IMR-90 (cell line): ENCODE results near the gene NOXA1. TPM values are rescaled to one million over a fixed set of nuclear protein-coding genes. Genes with fewer than 3 reads are reported as not detected.

Experiments
- ATAC-seq: fragments of 200-7000 bp; cut with Tn5 transposase; 2 replicates; pipeline ENCODE4 v1.9.1; 2020; ENCODE audit warnings: low read depth, mild to moderate bottlenecking, moderate library complexity
- BruUV-seq: library from RNA; stranded (reverse); fragments of 400-500 nt; replicated peaks from 2 replicates; lab custom pipeline; 2021; lab: Mats Ljungman, UMichigan
- CTCF ChIA-PET: fragments of 300-600 bp; formaldehyde crosslinking; extraction: SDS; loops from one replicate; lab custom pipeline; 2021; ENCODE audit warnings: antibody characterized with exemption; lab: Yijun Ruan, JAX
- POLR2A ChIA-PET: fragments of 300-600 bp; sonication (Branson Sonifier 250); formaldehyde crosslinking; loops from one replicate; lab custom pipeline; 2022; ENCODE audit warnings: antibody characterized with exemption; ENCODE audit not compliant: unreplicated experiment; lab: Charles Lee
- DNase-seq: peaks from one replicate; pipeline ENCODE4 v3.0.0; 2013
- H2AFZ ChIP-seq: replicated peaks from 2 replicates; pipeline ENCODE3; 2013; ENCODE audit warnings: low read length, mild to moderate bottlenecking; ENCODE audit not compliant: poor library complexity
- H2AK5ac ChIP-seq: 2 replicates; pipeline ENCODE4 v1.6.1; 2013; ENCODE audit warnings: low read depth, low read length, inconsistent platforms
- H2AK9ac ChIP-seq: replicated peaks from 2 replicates; pipeline ENCODE3; 2013; ENCODE audit warnings: mild to moderate bottlenecking, low read depth, low read length, moderate library complexity; ENCODE audit not compliant: poor library complexity
- H2BK120ac ChIP-seq: 2 replicates; pipeline ENCODE4 v1.6.1; 2013; ENCODE audit warnings: low read depth, low read length, inconsistent platforms
- H2BK15ac ChIP-seq: 3 replicates; pipeline ENCODE4 v1.6.1; 2013; ENCODE audit warnings: low read depth, low read length, inconsistent platforms
- H2BK20ac ChIP-seq: 2 replicates; pipeline ENCODE4 v1.6.1; 2013; ENCODE audit warnings: low read depth, mild to moderate bottlenecking, inconsistent platforms, low read length, moderate library complexity
- H2BK5ac ChIP-seq: 2 replicates; pipeline ENCODE4 v1.6.1; 2013; ENCODE audit warnings: mild to moderate bottlenecking, low read depth, low read length, inconsistent platforms; ENCODE audit not compliant: poor library complexity, severe bottlenecking
- H3K14ac ChIP-seq: replicated peaks from 2 replicates; pipeline ENCODE4 v1.6.1; 2013; ENCODE audit warnings: low read depth, low read length, inconsistent platforms
- H3K18ac ChIP-seq: 2 replicates; pipeline ENCODE4 v1.6.1; 2013; ENCODE audit warnings: low read depth, low read length, control low read depth
- H3K23ac ChIP-seq: 2 replicates; pipeline ENCODE4 v1.6.1; 2013; ENCODE audit warnings: low read depth, low read length, inconsistent platforms
- H3K27ac ChIP-seq: 2 replicates; pipeline ENCODE4 v1.5.1; 2013; ENCODE audit warnings: mild to moderate bottlenecking, control low read depth, low read length; ENCODE audit not compliant: insufficient read depth
- H3K27me3 ChIP-seq: 2 replicates; pipeline ENCODE4 v1.6.1; 2013; ENCODE audit warnings: low read length; ENCODE audit not compliant: control insufficient read depth, insufficient read depth
- H3K36me3 ChIP-seq: 2 replicates; pipeline ENCODE4 v1.6.1; 2013; ENCODE audit warnings: low read length, mixed read lengths; ENCODE audit not compliant: control insufficient read depth, insufficient read depth
- H3K4ac ChIP-seq: 2 replicates; pipeline ENCODE4 v1.6.1; 2013; ENCODE audit warnings: low read depth, low read length, inconsistent platforms
- H3K4me1 ChIP-seq: 2 replicates; pipeline ENCODE4 v1.6.1; 2013; ENCODE audit warnings: low read length, mixed read lengths; ENCODE audit not compliant: control insufficient read depth, insufficient read depth
- H3K4me2 ChIP-seq: 2 replicates; pipeline ENCODE4 v1.6.1; 2013; ENCODE audit warnings: low read depth, mild to moderate bottlenecking, control low read depth, low read length, moderate library complexity
- H3K4me3 ChIP-seq: 2 replicates; pipeline ENCODE4 v1.5.1; 2013; ENCODE audit warnings: low read depth, mild to moderate bottlenecking, control low read depth, low read length, moderate library complexity; ENCODE audit not compliant: insufficient read depth
- H3K56ac ChIP-seq: 2 replicates; pipeline ENCODE4 v1.6.1; 2013; ENCODE audit warnings: low read length, inconsistent platforms; ENCODE audit not compliant: insufficient read depth; ENCODE audit errors: extremely low read depth
- H3K79me1 ChIP-seq, 2 experiments: 2 replicates each; pipeline ENCODE4 v1.6.1; 2013; ENCODE audit warnings: low read length in 2 of 2, inconsistent platforms in 1 of 2, low read depth in 1 of 2
- H3K9ac ChIP-seq: 2 replicates; pipeline ENCODE4 v1.6.1; 2013; ENCODE audit warnings: low read depth, low read length, control low read depth
- H3K9me1 ChIP-seq: 2 replicates; pipeline ENCODE4 v1.6.1; 2013; ENCODE audit warnings: low read length, inconsistent platforms; ENCODE audit not compliant: insufficient read depth
- H3K9me3 ChIP-seq: 2 replicates; pipeline ENCODE4 v1.6.1; 2013; ENCODE audit warnings: low read length; ENCODE audit not compliant: control insufficient read depth, insufficient read depth
- H4K20me1 ChIP-seq: 2 replicates; pipeline ENCODE4 v1.6.1; 2013; ENCODE audit warnings: low read length, inconsistent platforms; ENCODE audit not compliant: insufficient read depth
- H4K5ac ChIP-seq: 2 replicates; pipeline ENCODE4 v1.6.1; 2013; ENCODE audit warnings: mild to moderate bottlenecking, low read depth, low read length, control low read depth
- H4K8ac ChIP-seq, 2 experiments: 2 replicates each; pipeline ENCODE4 v1.6.1; 2013; ENCODE audit warnings: low read depth in 2 of 2, low read length in 2 of 2, control low read depth in 1 of 2, inconsistent platforms in 1 of 2
- H4K91ac ChIP-seq: 2 replicates; pipeline ENCODE4 v1.6.1; 2013; ENCODE audit warnings: low read depth, low read length, inconsistent platforms; ENCODE audit not compliant: insufficient read depth
- BHLHE40 ChIP-seq: fragments of 150-350 bp; IDR thresholded peaks from 2 replicates; pipeline ENCODE4 v1.6.1; 2016; ENCODE audit warnings: mild to moderate bottlenecking, low read depth, low read length
- CEBPB ChIP-seq: IDR thresholded peaks from 2 replicates; pipeline ENCODE4 v1.6.1; 2012; ENCODE audit warnings: low read depth, low read length, improper control_type of control experiment
- CHD1 ChIP-seq: IDR thresholded peaks from 2 replicates; pipeline ENCODE4 v1.6.1; 2012; ENCODE audit warnings: low read depth, low read length, improper control_type of control experiment
- CTCF ChIP-seq: conservative IDR thresholded peaks from 2 replicates; pipeline ENCODE4 v1.5.1; 2012; ENCODE audit warnings: mild to moderate bottlenecking, low read depth, low read length, improper control_type of control experiment
- ELK1 ChIP-seq: fragments of 150-350 bp; IDR thresholded peaks from 2 replicates; pipeline ENCODE4 v1.6.1; 2016; ENCODE audit warnings: low read depth, mild to moderate bottlenecking, low read length, moderate library complexity, borderline replicate concordance
- FOS ChIP-seq: fragments of 150-350 bp; IDR thresholded peaks from 2 replicates; pipeline ENCODE4 v1.6.1; 2016; ENCODE audit warnings: low read depth, low read length
- MAFK ChIP-seq: IDR thresholded peaks from 2 replicates; pipeline ENCODE4 v1.6.1; 2012; ENCODE audit warnings: low read depth, low read length, improper control_type of control experiment
- MAZ ChIP-seq: IDR thresholded peaks from 2 replicates; pipeline ENCODE4 v1.6.1; 2012; ENCODE audit warnings: low read depth, mild to moderate bottlenecking, low read length, improper control_type of control experiment, moderate library complexity, borderline replicate concordance
- MXI1 ChIP-seq: IDR thresholded peaks from 2 replicates; pipeline ENCODE4 v1.6.1; 2012; ENCODE audit warnings: low read depth, mild to moderate bottlenecking, low read length, moderate library complexity, borderline replicate concordance
- NFE2L2 ChIP-seq: fragments of 150-350 bp; IDR thresholded peaks from 2 replicates; pipeline ENCODE4 v1.6.1; 2016; ENCODE audit warnings: low read depth, mild to moderate bottlenecking, low read length
- POLR2A ChIP-seq: IDR thresholded peaks from 2 replicates; pipeline ENCODE4 v1.6.1; 2012; ENCODE audit warnings: mild to moderate bottlenecking, low read depth, low read length
- RAD21 ChIP-seq: IDR thresholded peaks from 2 replicates; pipeline ENCODE4 v1.6.1; 2012; ENCODE audit warnings: low read length, improper control_type of control experiment
- RCOR1 ChIP-seq: IDR thresholded peaks from 2 replicates; pipeline ENCODE4 v1.6.1; 2012; ENCODE audit warnings: mild to moderate bottlenecking, low read length, improper control_type of control experiment; ENCODE audit not compliant: insufficient replicate concordance
- RFX5 ChIP-seq: IDR thresholded peaks from 2 replicates; pipeline ENCODE4 v1.8.0; 2012; ENCODE audit warnings: low read depth, mild to moderate bottlenecking, low read length, moderate library complexity
- SMC3 ChIP-seq: fragments of 150-350 bp; IDR thresholded peaks from 2 replicates; pipeline ENCODE4 v1.6.1; 2016; ENCODE audit warnings: low read depth, mild to moderate bottlenecking, antibody characterized with exemption, low read length, moderate library complexity
- USF2 ChIP-seq: fragments of 150-350 bp; IDR thresholded peaks from 2 replicates; pipeline ENCODE4 v1.6.1; 2017; ENCODE audit warnings: mild to moderate bottlenecking, antibody characterized with exemption, low read length, low read depth
- WGBS, 2 experiments: methylation state at CpG; one replicate each; pipeline versions ENCODE4 v1.1.5 to v1.1.7; 2013; ENCODE audit warnings: missing lambda C conversion rate in 2 of 2; ENCODE audit not compliant: insufficient read length in 1 of 2; ENCODE audit errors: extremely low coverage in 2 of 2; 5-methylcytosine and 5-hydroxymethylcytosine counted together
- dilution Hi-C: fragments of 300-500 bp; cut with HindIII; formaldehyde crosslinking; loops from one replicate; pipeline ENCODE4 v1.14.3; 2018; ENCODE audit warnings: low sequenced_read_pairs; ENCODE audit not compliant: unreplicated experiment
- in situ Hi-C: fragments of 300-500 bp; cut with MboI; formaldehyde crosslinking; loops from 3 replicates; pipeline ENCODE4 v1.14.3; 2019; ENCODE audit warnings: low sequenced_read_pairs, inconsistent platforms, mixed read lengths
- intact Hi-C: fragments of 100-400 bp; cut with micrococcal nuclease; formaldehyde crosslinking; loops from 2 replicates; pipeline ENCODE4 v1.10.0; 2022
- polyA plus RNA-seq, 3 experiments: library from polyadenylated mRNA; depleted of rRNA; stranded (reverse); fragments of >200 nt; gene quantifications; 2 replicates each; pipeline ENCODE4 v1.2.3, GENCODE V29; 2012; ENCODE audit warnings: low replicate concordance in 1 of 3
- total RNA-seq: library from RNA; depleted of rRNA; stranded (reverse); fragments of >200 nt; gene quantifications from 2 replicates; pipeline ENCODE4 v1.2.3, GENCODE V29; 2012

NOXA1 gene
- total and polyA plus RNA-seq, 2 of the 4 experiments (the other 2 are of a cell fraction) = 0.17 TPM; not detected in 1

- Histone ChIP-seq H2BK20ac (no peak overlapping the region), H3K4me2 (no peak overlapping the region), H3K9ac (no peak overlapping the region), H3K4me1 (peaks cover 10% of the 10 kb centered on the region), H2BK15ac (no peak overlapping the region), H2AK9ac (peak overlapping the region; percentile 28), H3K36me3 (no peaks in the 10 kb centered on the region; the same call in 1 of the 2 replicates), H3K9me3 (no peaks in the 10 kb centered on the region), H4K8ac (no peak overlapping the region), H3K14ac (no peak overlapping the region), H3K9me1 (no peaks in the 10 kb centered on the region), H2BK120ac (no peak overlapping the region), H2AFZ (no peak overlapping the region), H3K4me3 (no peak overlapping the region), H4K20me1 (peaks cover 9% of the 10 kb centered on the region; the same call in 1 of the 2 replicates), H3K27me3 (peaks cover 2% of the 10 kb centered on the region; the same call in 1 of the 2 replicates), H4K91ac (no peak overlapping the region), H3K27ac (no peak overlapping the region), H2BK5ac (no peak overlapping the region), H3K56ac (no peak overlapping the region), H3K18ac (no peak overlapping the region), H3K4ac (no peak overlapping the region), H2AK5ac (no peak overlapping the region), H4K5ac (no peak overlapping the region), H3K79me1 (peaks cover 3 to 11% of the 10 kb centered on the region in 2 experiments; a peak in 3 of 4 replicates), H3K23ac (no peak overlapping the region)
- 98% methylated on average over 7 of the region's 25 CpGs; no CpG with 5 or more reads in 1 of the 2 experiments for WGBS, 2 experiments
- ATAC-seq (no peak), DNase-seq (no peak)
- TF ChIP-seq CTCF (no peak), CHD1 (no peak), POLR2A (no peak), MXI1 (no peak), MAFK (no peak), ELK1 (no peak), USF2 (no peak), RFX5 (no peak), MAZ (no peak), BHLHE40 (no peak), CEBPB (no peak), FOS (no peak), RCOR1 (no peak), NFE2L2 (no peak), SMC3 (no peak), RAD21 (no peak)
- intact Hi-C loops (no loop called here), in situ Hi-C loops (no loop called here), dilution Hi-C loops (no loop called here)
- no TSS peak for BruUV-seq
- POLR2A ChIA-PET = no interaction called here
- CTCF ChIA-PET = no interaction called here
These were observed 39.3 kb downstream of the NOXA1 start for GRCh38 chr9:137462396-137462985.
